Inflammatory macrophage treated with lipopolysaccharide for 1 hour (primary cell): ENCODE data around the gene TTC32.
"Not testable (repeated sequence)": the region's sequence is repeated elsewhere in the genome, so short reads cannot be mapped to it uniquely, and the experiment has no call there.

Source experiments
- DNase-seq, 2 donors: peaks; one replicate each; pipeline ENCODE4 v3.0.0-alpha.2; 2020 to 2022

Gene TTC32

DNA sequence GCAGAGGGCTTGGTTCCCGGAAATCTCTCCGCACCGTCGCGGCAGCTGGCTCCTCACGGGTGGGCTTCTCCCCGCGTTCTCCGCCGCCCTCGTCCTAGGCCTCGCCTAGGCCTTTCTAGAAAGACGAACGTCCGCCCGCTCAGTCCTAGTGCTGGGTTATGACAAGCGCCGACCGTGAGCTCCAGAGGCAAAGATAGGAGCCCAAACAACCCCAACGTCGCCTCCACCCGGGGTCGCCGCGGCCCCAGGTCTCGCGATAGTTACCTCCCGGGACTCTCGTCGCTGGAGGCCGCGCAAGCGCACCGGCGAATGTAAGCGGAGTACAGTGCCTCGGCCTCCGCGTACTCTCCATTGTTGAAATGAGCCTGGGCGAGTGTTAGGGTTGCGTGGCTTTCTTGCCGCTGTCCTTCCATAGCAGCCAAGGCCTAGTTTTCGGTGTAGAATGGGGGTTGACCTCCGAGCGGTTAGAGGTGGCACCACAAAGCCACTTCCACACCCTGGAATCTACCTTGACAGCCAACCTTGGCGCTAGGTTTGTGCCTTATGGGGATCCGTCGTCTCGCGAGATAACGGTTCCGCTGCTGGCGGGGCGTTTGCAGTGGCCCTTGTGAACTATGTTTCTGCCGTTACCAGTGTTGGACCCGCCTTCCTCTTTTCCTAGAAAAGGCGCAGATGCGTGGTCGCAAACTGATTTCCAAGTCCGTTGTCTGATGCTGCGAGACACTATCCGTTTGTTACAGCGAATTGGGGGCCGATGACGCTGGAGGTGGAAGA, at the start of gene TTC32:
TSS of gene TTC32 (minus strand) at position 542 of the 774 bp plus-strand sequence. CDS start at position 413, 129 bp downstream.
- peak; percentile 86 to 92 for DNase-seq

DNA sequence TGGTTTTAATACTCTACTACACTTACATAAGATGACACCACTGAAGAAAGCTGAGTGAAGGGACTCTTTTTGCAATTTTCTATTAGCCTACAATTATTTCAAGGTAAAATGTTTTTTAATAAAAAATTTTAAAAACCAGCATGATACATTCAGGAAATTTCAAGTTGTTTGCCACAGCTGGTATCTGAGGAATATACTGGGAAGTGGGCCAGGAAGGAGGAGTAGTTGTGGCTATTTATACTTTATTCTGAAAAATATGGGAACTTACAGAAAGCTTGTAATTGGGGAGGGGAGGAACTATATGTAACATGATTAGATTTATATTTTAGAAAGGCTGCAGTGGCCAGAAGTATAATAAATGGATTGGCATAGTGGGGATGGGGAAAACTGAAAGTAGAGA, 47.3 kb upstream of the TTC32 start:
- no peak for DNase-seq

DNA sequence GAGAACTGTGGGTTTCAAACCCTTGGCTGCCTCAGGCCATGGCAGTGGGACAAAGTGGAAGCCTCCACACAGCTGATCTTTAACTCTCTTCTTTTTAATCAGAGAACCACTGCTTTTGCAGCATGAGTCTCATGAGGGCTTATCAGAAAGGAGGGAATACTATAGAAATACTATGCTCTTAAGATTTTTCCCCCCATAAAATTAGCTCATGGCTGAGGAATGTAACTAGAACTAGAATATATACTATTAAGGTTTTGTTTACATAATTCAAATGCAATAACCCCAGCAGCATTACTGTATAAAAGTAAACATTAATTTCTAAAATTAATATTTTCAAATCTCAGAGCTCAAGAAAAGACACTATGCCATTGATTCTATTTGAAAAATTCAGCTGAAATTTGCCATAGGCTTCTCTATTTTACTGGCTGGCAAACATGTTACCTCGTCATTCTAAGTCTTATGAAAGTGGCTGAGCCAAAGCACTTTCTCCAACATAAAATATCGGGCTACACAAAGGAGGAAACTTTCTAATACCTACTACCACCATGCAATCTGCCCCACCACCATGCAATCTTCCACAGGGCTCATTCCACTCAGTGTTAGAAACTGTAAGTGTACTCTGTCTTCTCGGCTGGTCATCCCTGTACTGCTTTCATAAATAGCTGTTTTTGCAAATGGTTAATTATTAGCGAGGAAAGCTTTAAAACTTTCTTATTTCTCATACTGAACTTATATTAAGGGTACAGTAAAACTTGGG, 45.6 kb upstream of the TTC32 start:
- no peak for DNase-seq

DNA sequence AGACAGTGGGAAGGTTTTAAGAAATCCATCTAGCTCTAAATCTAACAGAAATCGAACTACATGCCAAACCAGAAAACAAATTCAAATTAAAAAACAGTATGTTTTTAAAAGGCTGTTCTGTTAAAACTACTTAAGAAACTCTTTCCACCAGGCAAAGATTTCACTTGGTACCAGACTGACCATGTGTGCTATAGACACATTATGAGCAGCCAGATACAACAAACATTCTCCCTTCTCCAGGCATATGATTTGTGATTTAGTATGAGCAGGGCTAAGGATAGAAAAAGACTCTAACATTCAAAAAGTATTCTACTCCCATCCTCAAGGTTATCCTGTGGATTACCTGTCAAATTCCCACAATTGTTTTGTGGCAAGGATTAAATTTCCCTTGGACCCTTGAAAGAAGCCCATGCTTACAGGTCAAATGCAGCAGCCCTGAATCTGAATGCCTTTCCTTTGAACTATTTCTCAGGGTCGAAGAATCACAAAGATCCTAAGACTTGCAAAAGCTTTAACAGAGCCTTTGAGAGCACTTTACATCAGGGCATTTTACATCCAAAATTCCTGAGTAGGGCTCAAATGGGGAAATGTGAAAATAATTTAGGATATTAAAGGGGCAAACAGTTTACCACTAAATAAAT, 42.5 kb upstream of the TTC32 start:
- no peak for DNase-seq

DNA sequence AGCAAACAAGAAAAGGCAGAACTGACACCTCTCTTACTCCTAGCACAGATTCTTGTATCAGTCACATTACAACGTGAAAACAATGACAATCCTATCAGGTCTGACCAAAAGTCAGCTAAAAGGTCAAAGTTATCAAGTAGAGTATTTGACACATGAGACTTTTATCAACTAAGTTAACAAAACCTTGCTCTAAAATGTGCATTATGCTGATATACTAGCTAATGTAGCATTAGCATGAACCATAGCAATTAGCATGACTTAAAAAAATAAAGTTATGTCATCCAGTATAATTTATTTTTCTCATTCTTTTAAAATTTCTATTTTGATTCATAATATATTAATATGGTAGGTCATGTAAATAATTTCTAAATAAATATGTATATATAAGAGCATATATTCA, 41.4 kb upstream of the TTC32 start:
- DNase-seq, result no peak

DNA sequence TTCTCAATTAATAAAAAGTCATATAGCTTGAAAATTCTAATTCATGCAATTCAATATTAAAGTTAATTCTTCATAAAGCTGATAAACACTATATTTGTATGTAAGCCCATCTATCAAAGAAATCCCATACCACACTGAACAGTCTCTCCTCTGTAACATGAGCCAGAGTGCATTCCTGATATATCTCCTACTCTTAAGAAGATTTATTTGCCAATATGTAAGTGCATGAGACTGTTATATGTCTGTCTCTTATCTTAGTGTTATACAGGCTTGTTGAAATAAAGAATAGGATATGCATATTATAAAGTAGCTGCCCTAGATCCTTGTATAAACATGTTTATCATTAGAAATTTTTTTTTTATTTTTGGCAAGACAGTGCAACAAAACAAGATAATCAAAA, 40.4 kb upstream of the TTC32 start:
- DNase-seq, result no peak

DNA sequence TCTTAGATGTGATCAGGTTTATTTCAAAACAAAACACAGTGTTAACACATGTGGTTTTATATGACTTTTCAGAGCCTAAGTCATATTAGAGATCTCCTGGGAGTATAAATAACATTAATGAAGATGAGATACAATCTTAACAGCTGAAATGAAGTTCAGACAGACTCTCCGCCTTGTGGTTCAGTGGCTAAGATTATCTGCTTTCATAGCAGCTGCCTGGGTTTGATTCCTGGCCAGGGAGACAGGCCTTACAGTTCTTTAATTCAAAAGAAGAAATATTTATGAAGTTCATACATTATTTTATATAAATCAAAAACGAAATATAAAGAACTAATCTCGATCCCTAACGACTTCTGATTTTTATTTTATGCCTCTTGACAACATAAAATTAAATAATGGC, 35.2 kb upstream of the TTC32 start:
- no peak for DNase-seq

DNA sequence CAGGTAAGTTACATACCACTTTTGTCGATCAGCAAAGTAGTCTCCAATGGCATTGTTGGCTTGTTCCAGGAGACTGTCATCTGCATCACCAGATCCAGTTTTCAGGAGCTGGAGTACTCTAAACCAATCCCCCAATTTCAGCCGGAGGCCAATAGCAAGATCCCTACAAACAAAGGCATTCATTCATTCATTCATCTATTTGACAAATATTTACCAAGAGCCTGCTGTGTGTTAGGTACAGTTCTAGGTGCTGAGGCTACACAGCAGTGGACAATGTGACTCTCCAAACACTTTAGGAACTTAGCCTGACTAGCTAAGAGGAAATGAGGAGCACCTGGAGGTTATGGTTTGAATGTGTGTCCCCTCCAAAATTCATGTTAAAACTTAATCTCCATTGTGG, 34.4 kb upstream of the TTC32 start:
- DNase-seq, result no peak

DNA sequence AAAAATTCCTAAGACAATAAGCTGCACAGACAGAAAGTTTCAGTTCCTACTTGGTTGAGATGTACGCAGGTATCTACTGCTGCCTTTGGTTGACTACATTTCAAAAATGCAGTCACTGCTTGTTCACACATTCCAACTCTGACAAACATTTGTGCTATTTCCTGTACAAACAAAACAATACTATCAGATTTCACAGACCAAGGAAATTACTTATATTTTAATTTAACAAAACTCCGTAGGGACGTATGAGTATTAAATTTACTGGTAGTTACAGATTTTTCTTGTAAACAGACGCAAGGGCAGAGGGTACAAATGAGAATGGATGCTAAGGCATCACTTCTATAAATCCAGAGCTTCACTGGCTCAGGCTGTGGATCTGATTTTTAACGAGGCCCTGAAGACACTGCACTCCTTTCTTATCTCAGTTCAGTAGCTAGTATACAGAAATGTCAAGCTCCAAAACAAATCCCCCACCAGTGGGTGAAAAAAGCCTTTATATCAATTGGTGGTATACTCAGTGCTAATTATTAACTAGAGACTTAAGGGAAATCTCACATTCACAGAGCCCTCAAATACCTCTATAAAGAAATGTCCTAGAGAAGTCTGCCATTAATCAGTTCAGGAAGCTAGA, 31.7 kb upstream of the TTC32 start:
- no peak for DNase-seq

DNA sequence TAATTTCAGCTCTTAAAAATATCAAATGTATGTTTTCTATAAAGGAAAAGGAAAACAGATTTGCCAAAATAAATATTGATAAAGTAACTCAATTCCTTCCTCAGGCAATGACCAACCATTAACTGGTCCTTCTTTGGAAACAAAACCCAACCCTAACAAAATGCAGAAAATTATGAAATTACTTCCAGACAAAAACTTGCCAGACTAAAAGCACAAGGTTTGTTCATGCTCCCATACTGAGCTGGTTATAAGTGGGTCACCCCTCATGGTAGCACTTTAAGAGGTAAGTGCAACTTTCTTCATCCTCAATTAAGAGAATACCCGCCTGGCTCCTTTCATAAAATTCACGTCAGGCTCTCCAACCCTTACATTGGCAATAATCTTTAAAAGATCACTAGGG, 31.1 kb upstream of the TTC32 start:
- DNase-seq, result no peak

DNA sequence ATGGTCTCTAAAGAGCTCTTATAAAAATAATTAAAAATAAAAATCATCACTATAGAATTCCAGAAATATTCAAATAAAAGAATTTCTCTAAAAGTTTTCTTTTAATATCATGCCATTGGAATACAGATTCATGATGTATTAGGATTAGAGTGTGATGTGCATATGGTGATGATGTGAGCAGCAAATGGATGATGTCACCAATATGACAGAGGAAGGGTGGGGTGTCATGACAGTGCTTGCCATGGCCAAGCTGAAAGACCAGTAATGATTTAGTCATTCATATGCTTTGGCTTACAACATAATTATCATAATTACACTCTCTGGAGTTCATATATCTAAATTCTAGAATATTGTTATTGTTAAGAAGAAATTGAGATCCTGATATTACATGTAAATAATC, 27.4 kb upstream of the TTC32 start:
- no peak for DNase-seq

DNA sequence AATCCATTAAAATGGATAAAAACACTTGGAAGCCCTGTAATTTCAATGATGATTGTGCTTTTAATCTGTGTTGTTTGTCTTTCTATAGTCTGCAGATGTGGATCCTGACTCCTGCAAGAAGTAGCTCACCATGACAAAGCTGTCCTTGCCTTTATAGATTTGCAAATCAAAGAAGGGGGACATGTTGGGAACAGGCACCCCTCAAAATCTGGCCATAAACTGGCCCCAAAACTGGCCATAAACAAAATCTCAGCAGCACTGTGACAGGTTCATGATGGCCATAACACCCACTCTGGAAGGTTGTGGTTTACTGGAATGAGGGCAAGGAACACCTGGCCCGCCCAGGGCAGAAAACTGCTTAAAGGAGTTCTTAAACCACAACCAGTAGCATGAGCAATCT, 26.0 kb upstream of the TTC32 start:
- not testable (repeated sequence) for DNase-seq

DNA sequence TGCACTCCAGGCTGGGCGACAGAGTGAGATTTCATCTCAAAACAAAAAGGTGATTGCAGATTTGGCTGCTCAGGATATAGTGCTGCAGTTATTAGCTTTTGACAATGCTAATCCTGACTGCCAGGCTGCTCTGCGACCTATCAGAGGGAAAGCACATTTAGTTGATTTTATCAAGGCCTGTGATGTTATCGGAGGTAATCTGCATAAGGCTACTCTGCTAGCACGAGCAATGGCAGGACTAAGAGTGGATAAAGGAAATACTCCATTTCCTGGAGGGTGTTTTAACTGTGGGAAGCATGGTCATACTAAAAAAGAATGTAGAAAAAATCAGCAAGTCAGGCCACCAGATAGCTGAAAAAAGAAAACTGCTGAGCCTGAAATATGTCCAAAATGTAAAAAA, 22.7 kb upstream of the TTC32 start:
- not testable (repeated sequence) for DNase-seq

DNA sequence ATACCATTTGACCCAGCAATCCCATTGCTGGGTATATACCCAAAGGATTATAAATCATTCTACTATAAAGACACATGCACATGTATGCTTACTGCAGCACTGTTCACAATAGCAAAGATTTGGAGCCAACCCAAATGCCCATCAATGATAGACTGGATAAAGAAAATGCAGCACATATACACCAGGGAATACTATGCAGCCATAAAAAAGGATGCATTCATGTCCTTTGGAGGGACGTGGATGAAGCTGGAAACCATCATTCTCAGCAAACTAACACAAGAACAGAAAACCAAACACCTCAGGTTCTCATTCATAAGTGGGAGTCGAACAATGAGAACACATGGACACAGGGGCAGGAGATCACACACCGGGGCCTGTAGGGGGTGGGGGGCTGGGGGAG, 20.4 kb upstream of the TTC32 start:
- DNase-seq, result not testable (repeated sequence)

DNA sequence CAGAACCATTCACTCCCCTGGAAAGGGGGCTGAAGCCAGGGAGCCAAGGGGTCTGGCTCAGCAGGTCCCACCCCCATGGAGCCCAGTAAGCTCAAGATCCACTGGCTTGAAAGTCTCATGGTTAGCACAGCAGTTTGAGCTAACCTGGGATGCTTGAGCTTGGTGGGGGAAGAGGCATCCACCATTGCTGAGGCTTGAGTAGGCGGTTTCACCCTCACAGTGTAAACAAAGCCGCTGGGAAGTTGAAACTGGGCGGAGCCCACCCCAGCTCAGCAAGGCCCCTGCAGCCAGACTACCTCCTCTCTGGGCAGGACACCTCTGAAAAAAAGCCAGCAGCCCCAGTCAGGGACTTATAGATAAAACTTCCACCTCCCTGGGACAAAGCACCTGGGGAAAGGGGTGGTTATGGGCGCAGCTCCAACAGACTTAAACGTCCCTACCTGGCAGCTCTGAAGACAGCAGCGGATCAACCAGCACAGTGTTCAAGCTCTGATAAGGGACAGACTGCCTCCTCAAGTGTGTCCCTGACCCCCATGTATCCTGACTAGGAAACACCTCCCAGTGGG, 14.7 kb upstream of the TTC32 start:
- no peak for DNase-seq

DNA sequence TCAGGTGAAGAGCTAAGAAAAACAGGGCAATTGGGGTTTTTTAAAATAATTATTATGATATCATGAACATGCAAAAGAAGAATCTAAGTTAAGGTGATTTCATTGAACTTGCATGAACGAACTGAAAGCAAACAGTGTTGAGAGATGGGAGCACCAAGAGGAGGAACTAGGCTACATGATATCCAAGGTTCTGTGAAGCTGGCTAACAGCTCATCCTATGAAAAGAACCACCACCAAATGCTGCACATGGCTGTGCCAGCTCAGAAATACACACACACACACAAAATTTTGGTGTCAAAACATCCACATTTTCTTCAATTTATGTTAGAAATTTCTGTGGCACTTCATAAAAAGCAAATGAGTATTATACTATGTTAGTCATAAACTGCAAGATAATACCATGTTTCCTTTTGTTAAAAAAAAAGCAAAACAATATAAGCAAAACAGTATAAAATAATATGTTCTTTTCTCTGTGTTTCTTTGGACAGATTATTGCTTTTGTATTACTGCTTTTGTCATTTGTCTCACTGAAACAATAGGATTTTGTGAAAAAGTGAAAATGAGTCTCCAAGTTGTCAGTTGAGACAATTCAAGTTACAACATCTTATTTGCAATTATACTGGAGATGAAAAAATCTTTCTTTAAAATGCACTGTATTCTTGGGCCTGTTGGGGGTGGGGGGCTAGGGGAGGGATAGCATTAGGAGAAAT, 12.6 kb upstream of the TTC32 start:
- DNase-seq, result no peak

DNA sequence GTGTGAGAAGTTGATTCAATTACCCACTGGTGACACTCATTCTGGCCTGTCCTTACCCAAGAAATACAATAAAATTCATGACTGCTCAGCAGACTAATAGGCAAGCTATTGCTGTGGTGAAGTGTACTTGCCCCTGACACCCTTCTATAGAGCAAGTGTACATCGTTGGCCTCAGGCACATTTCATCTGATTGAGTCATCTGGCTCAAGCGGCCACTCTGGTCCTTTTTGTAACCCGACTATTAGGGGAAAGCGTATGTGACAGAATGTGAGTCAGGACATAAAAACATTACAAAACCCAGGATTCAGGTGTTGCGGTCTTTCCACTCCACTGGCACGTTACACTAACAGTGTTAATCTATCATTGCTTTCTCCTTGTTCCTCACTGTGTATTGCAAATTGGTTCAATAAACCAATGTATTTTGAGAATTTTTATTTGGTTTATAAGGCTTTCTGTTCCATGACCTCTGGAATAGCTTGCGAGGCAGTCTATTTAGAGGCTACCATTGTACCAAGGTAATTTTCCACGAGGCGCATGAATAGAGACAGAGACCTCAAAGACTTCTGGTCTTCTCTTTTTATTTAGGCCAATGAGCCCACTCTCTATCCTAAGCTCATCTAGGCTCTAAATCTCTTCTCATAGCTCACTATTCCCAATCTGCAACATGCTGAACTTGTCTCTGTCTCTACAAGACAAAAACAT, 10.2 kb upstream of the TTC32 start:
- no peak for DNase-seq

DNA sequence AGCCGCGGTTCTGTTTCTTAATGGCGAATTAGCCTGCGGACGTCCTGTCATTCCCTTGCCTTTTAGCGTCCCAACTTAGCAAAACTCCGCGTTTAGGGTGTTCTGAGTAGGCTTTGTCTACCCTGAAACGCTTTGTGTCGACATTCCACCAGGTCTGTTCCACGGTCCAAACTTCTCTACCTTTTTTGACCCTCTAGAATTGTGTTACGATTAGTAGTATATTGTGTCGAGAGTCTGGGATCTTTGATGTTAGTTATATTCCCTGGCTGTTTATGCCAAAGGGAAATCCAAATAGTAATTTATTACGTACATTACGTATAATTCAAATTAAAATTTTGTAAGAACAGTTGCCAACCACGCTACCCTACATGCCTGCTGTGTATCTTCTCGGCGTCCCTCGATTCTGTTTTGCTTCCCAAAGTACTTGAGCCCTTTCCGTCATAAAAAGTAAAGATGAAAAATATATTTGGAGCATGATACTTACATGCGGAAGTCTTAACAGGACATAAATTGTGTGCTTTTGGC, 495 bp upstream of the TTC32 start:
- DNase-seq, result peak; percentile 23 to 29

DNA sequence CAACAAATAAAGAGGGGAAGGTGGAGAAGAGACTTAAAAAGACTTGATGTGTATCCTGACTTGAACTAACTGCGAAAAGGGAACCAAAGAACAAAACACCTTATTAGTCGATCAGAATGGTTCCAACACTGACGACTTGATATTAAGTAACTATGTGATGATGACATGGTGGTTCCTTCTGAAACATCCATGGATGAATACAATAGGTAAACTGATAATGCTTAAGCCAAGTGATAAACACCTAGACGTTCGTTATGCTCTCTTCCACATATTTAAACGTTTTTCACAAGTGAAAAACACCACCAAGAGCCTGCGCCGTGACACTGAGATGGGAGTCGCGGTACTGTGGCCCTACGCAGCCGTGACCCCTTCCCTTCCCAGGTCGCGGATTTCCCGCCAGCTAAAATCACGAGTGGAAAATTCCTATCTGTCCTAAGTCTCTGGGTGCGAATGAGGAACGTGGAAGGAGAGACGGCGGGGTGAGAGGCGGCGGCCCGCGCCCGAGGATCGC, 797 bp downstream of the TTC32 start:
- peak; percentile 73 to 74 for DNase-seq

DNA sequence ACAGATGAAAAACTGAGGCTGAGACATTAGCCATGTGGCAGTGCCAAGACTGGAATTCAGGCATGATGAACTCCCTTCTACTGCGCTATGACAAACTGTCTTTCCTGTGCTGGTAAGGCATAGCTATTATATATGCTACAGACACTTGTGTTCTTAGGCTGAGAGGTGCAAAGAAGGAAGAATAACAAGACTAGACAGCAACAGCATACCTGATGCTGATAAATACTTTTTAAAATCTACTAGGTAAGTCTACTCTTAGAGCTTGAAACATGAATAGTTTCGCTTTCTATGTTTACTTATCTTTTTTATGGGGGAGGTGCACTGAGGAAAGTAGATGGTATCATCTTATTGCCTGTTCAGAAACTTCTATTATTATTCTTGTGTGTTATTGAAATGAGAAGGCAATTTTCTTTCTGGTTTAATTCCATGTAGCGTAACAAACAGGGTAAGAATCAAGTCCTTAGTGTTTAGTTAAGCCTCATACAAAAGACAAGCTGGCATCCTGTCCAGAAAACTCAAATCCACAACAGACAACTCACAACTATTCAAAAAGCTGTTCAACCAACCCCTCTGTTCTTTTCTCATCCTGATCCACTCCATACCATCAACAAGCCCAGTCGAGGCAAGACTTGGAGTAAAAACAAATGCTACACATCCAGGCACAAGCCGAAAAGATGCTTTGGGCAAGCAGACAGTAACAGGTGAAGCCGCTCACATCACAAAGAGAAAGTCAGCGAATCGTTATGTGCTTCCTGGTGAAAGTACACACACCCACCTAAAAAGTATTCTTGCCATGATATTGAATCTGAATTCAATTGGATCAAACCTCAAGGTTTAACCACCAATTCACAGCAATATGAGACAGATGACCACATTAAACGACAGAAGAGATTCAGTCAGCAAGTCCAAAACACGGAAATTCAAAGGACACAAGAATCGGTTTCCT, 1.5 kb downstream of the TTC32 start:
- peak in 1 of 2 donors; percentile 12 for DNase-seq
